Keratinocyte (primary cell): ENCODE data around the gene PKHD1. TPM values are rescaled to one million over a fixed set of nuclear protein-coding genes. Genes with fewer than 3 reads are reported as not detected.

Experiments used
- DNase-seq: peaks from one replicate; pipeline ENCODE4 v3.0.0-alpha.2; 2011; ENCODE audit warnings: low read depth, missing footprints, low spot score
- FAIRE-seq: peaks from 2 replicates; lab custom pipeline; 2011; peaks lifted over from hg19 to GRCh38; lab: Jason Lieb, UNC
- H2AFZ ChIP-seq: 2 replicates; pipeline ENCODE4 v1.6.0; 2012; ENCODE audit warnings: low read length, control low read depth, inconsistent platforms; ENCODE audit not compliant: control insufficient read depth
- H3K27ac ChIP-seq: 2 replicates; pipeline ENCODE4 v1.5.1; 2011; ENCODE audit warnings: low read length; ENCODE audit not compliant: control insufficient read depth, insufficient read depth
- H3K27me3 ChIP-seq: 3 replicates; pipeline ENCODE4 v1.6.0; 2011; ENCODE audit warnings: low read length; ENCODE audit not compliant: control insufficient read depth, insufficient read depth; ENCODE audit errors: extremely low read depth
- H3K36me3 ChIP-seq, 2 experiments: 2 replicates in 1 of 2; 3 replicates in 1 of 2; pipeline ENCODE4 v1.5.1; 2011; ENCODE audit warnings: low read length in 2 of 2, mild to moderate bottlenecking in 1 of 2; ENCODE audit not compliant: control insufficient read depth in 2 of 2, insufficient read depth in 2 of 2; ENCODE audit errors: extremely low read depth in 1 of 2
- H3K4me1 ChIP-seq: 3 replicates; pipeline ENCODE4 v1.5.1; 2011; ENCODE audit warnings: low read length; ENCODE audit not compliant: control insufficient read depth, insufficient read depth; ENCODE audit errors: extremely low read depth
- H3K4me2 ChIP-seq: 3 replicates; pipeline ENCODE4 v1.6.0; 2011; ENCODE audit warnings: low read depth, low read length; ENCODE audit not compliant: control insufficient read depth, insufficient read depth; ENCODE audit errors: extremely low read depth
- H3K4me3 ChIP-seq, 3 experiments: fragments of 200-600 bp in 1 of 3; sonication (generic) in 1 of 3; 2 replicates in 2 of 3; 3 replicates in 1 of 3; pipeline ENCODE4 v1.5.1; 2011 to 2016; ENCODE audit warnings: low read length in 3 of 3, mild to moderate bottlenecking in 3 of 3, control low read depth in 2 of 3, inconsistent platforms in 1 of 3, low read depth in 1 of 3, mixed read lengths in 1 of 3, mixed run types in 1 of 3, moderate library complexity in 1 of 3; ENCODE audit not compliant: control insufficient read depth in 2 of 3, insufficient read depth in 2 of 3; ENCODE audit errors: extremely low read depth in 1 of 3
- H3K79me2 ChIP-seq: 2 replicates; pipeline ENCODE4 v1.6.0; 2012; ENCODE audit warnings: low read length; ENCODE audit not compliant: control insufficient read depth, insufficient read depth
- H3K9ac ChIP-seq: 3 replicates; pipeline ENCODE4 v1.6.0; 2011; ENCODE audit warnings: low read length; ENCODE audit not compliant: control insufficient read depth, insufficient read depth; ENCODE audit errors: extremely low read depth
- H3K9me1 ChIP-seq: 3 replicates; pipeline ENCODE4 v1.6.0; 2011; ENCODE audit warnings: low read length; ENCODE audit not compliant: control insufficient read depth, insufficient read depth; ENCODE audit errors: extremely low read depth
- H3K9me3 ChIP-seq: 2 replicates; pipeline ENCODE4 v1.5.1; 2012; ENCODE audit warnings: low read depth, low read length; ENCODE audit not compliant: control insufficient read depth
- H4K20me1 ChIP-seq: 3 replicates; pipeline ENCODE4 v1.6.0; 2011; ENCODE audit warnings: low read length; ENCODE audit not compliant: control insufficient read depth, insufficient read depth; ENCODE audit errors: extremely low read depth
- EZH2 ChIP-seq: IDR thresholded peaks from one replicate; pipeline ENCODE4 v1.6.1; 2012; ENCODE audit warnings: inconsistent platforms, mild to moderate bottlenecking, low read length, moderate library complexity
- dilution Hi-C: fragments of 300-500 bp; cut with MboI; formaldehyde crosslinking; loops from one replicate; pipeline ENCODE4 v1.7.0; 2020; ENCODE audit warnings: low sequenced_read_pairs; ENCODE audit not compliant: extremely low pct_ligation_motif_present
- polyA plus RNA-seq, 5 experiments: library from polyadenylated mRNA; depleted of rRNA in 3 of 5; stranded (reverse) in 3 of 5; stranded (forward) in 1 of 5; unstranded in 1 of 5; fragments of >200 nt; gene quantifications; 1 replicate in 1 of 5; 2 replicates in 3 of 5; 3 replicates in 1 of 5; pipeline versions ENCODE4 v1.2.1 to v1.2.3, GENCODE V29; 2011 to 2012; ENCODE audit warnings: missing spikeins in 2 of 5, low read depth in 1 of 5, low replicate concordance in 1 of 5
- TF ChIP-seq, protein P1 (sequence below), 3 experiments: IDR thresholded peaks in 1 of 3; conservative IDR thresholded peaks in 1 of 3; optimal IDR thresholded peaks in 1 of 3; 2 replicates in 2 of 3; 3 replicates in 1 of 3; pipeline versions ENCODE3 to v1.5.1; 2011; ENCODE audit warnings: low read length in 3 of 3, mild to moderate bottlenecking in 3 of 3, moderate library complexity in 2 of 3, control low read depth in 1 of 3, inconsistent platforms in 1 of 3; ENCODE audit not compliant: insufficient read depth in 2 of 3; ENCODE audit errors: extremely low read depth in 1 of 3

PKHD1 gene
- polyA plus RNA-seq, 1 donor (not counting 4 experiments of a cell fraction or from before 2014, with no cell fraction given), result under 0.01 TPM

DNA sequence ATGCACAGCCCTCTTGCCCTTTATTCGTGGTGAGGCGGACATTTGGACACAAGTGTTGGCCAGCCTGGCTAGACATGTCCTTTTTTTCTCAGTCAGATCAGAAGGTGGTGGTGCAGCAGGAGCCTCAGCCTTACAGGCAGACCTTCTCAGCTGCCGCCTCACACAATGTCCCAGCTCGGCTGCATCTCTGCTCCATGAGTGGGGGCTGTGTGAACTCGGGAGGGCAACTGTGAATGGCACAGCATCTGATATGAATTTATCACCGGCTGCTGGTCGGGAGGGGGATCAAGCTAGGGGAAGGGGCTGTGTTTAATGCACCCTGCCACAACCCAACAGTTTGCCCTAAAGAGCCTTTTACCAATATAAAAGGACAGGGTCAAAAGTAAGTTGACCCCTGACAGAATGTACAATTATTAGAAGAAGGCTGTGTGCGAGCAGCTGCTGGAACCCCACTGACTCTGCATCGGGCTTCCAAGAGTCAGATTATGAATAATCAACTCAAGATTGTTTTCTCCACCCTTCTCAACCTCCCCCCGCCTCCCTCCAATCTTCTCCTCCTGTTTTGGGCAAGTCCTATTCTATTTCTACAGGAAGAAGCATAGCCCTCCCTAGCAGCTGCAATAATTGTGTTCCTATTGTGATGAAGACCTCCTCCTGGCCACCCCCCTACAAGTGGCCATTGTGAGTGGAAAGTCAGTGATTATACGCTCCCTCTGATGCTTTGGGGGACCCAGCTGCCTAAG is 245.2 kb downstream of the PKHD1 start:
- DNase-seq (no peak), FAIRE-seq (no peak)
- H3K4me3 ChIP-seq, result no peak overlapping the region
- dilution Hi-C loops, result no loop called here
- no peaks in the 10 kb centered on the region for H3K27me3 ChIP-seq
- no peak overlapping the region for H3K27ac ChIP-seq
- no peaks in the 10 kb centered on the region for H3K4me1 ChIP-seq
- TF ChIP-seq EZH2, result no peak
- TF ChIP-seq, protein P1, sequence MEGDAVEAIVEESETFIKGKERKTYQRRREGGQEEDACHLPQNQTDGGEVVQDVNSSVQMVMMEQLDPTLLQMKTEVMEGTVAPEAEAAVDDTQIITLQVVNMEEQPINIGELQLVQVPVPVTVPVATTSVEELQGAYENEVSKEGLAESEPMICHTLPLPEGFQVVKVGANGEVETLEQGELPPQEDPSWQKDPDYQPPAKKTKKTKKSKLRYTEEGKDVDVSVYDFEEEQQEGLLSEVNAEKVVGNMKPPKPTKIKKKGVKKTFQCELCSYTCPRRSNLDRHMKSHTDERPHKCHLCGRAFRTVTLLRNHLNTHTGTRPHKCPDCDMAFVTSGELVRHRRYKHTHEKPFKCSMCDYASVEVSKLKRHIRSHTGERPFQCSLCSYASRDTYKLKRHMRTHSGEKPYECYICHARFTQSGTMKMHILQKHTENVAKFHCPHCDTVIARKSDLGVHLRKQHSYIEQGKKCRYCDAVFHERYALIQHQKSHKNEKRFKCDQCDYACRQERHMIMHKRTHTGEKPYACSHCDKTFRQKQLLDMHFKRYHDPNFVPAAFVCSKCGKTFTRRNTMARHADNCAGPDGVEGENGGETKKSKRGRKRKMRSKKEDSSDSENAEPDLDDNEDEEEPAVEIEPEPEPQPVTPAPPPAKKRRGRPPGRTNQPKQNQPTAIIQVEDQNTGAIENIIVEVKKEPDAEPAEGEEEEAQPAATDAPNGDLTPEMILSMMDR (optimal IDR thresholded peaks at IDR 0.05 in 1 of 3, IDR thresholded peaks at IDR 0.05 in 1 of 3, conservative IDR thresholded peaks at IDR 0.05 in 1 of 3; ENCODE audit: extremely low read depth in 1 of 3, insufficient read depth in 2 of 3, low read length in 3 of 3), result no peak
- H4K20me1 ChIP-seq, result no peaks in the 10 kb centered on the region
- no peaks in the 10 kb centered on the region for H3K9me1 ChIP-seq
- no peaks in the 10 kb centered on the region for H3K9me3 ChIP-seq
- H3K4me2 ChIP-seq, result no peak overlapping the region
- H2AFZ ChIP-seq, result no peak overlapping the region
- no peaks in the 10 kb centered on the region for H3K36me3 ChIP-seq
- no peaks in the 10 kb centered on the region for H3K79me2 ChIP-seq
- no peak overlapping the region for H3K9ac ChIP-seq

DNA sequence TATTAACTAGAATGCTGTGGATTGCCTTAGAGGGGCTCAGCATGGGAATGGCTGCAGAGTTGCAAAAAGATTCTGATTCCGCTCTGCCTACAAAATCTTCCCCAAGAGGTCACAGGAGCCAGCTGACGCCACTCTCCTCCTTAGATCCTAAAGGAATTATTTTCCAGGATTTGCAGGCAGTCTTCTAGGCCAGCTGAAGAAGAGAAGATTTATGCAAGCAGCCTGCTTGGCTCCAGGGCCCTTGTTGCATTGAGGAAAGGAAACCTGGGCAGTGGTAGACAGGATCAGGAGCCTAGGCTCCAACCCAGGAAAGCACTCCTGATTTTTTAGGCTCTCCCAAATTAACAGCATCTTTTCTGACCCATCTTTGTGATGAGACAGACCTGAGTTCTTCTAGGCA is 245.8 kb downstream of the PKHD1 start:
- Histone ChIP-seq H3K4me1 (no peaks in the 10 kb centered on the region), H3K9me3 (no peaks in the 10 kb centered on the region), H4K20me1 (no peaks in the 10 kb centered on the region), H3K9ac (no peak overlapping the region), H3K9me1 (no peaks in the 10 kb centered on the region), H3K79me2 (no peaks in the 10 kb centered on the region), H3K27me3 (no peaks in the 10 kb centered on the region), H3K36me3 (no peaks in the 10 kb centered on the region), H3K4me2 (no peak overlapping the region), H3K27ac (no peak overlapping the region), H3K4me3 (no peak overlapping the region), H2AFZ (no peak overlapping the region)
- no peak for DNase-seq
- dilution Hi-C loops, result no loop called here
- FAIRE-seq, result no peak
- TF ChIP-seq, protein P1 (optimal IDR thresholded peaks at IDR 0.05 in 1 of 3, IDR thresholded peaks at IDR 0.05 in 1 of 3, conservative IDR thresholded peaks at IDR 0.05 in 1 of 3; ENCODE audit: extremely low read depth in 1 of 3, insufficient read depth in 2 of 3, low read length in 3 of 3), result no peak
- no peak for TF ChIP-seq EZH2
